Spinal cord (tissue), 10 donors: ENCODE data around the gene ORM1. TPM values are rescaled to one million over a fixed set of nuclear protein-coding genes. Genes with fewer than 3 reads are reported as not detected.

Experiments used
- DNase-seq, 6 donors: peaks; one replicate each; pipeline versions ENCODE4 v3.0.0 to v3.0.0-alpha.2; 2013 to 2015; ENCODE audit warnings: low spot score in 6 of 6, low read depth in 4 of 6
- H3K27ac ChIP-seq: one replicate; pipeline ENCODE4 v1.5.1; 2013; ENCODE audit warnings: low read depth, low read length, control low read depth
- H3K27me3 ChIP-seq: one replicate; pipeline ENCODE4 v1.6.1; 2013; ENCODE audit warnings: low read length; ENCODE audit not compliant: control insufficient read depth, insufficient read depth
- H3K36me3 ChIP-seq: one replicate; pipeline ENCODE4 v1.6.1; 2013; ENCODE audit warnings: low read length; ENCODE audit not compliant: control insufficient read depth, insufficient read depth
- H3K4me1 ChIP-seq: one replicate; pipeline ENCODE4 v1.6.1; 2013; ENCODE audit warnings: low read length; ENCODE audit not compliant: control insufficient read depth, insufficient read depth
- H3K4me3 ChIP-seq: one replicate; pipeline ENCODE4 v1.5.1; 2013; ENCODE audit warnings: low read depth, low read length, control low read depth
- H3K9me3 ChIP-seq: one replicate; pipeline ENCODE4 v1.6.1; 2013; ENCODE audit warnings: low read length; ENCODE audit not compliant: control insufficient read depth, insufficient read depth
- WGBS: methylation state at CpG from one replicate; pipeline ENCODE4 v1.1.5; 2013; ENCODE audit warnings: missing lambda C conversion rate; ENCODE audit not compliant: insufficient coverage; 5-methylcytosine and 5-hydroxymethylcytosine counted together
- polyA plus RNA-seq, 2 donors: library from polyadenylated mRNA; unstranded; fragments of 120-200 nt; gene quantifications; one replicate each; pipeline ENCODE4 v1.2.1, GENCODE V29; 2013; ENCODE audit not compliant: insufficient read length in 2 of 2
- total RNA-seq, 2 donors: library from RNA; depleted of rRNA in 1 of 2; stranded (reverse); fragments of 120-200 nt in 1 of 2; fragments of >200 nt in 1 of 2; gene quantifications; one replicate each; pipeline versions ENCODE4 v1.2.3 to v1.2.4, GENCODE V29; 2013 to 2014
- donor health status: healthy.

The ORM1 gene
- total and polyA plus RNA-seq, 4 donors: 0.72 to 5.2 TPM; not detected in 2

GRCh38 chr9:114374936-114375335, 52.0 kb downstream of the ORM1 start:
- H3K4me1 ChIP-seq: peaks cover 29% of the 10 kb centered on the region
- 72% methylated on average over 5 of the region's 9 CpGs for WGBS
- no peak overlapping the region for H3K4me3 ChIP-seq
- peaks cover 68% of the 10 kb centered on the region for H3K36me3 ChIP-seq
- H3K27me3 ChIP-seq: no peaks in the 10 kb centered on the region
- H3K27ac ChIP-seq: no peak overlapping the region
- DNase-seq: no peak
- H3K9me3 ChIP-seq: no peaks in the 10 kb centered on the region

- Histone ChIP-seq H3K27ac (no peak overlapping the region), H3K4me1 (peaks cover 23% of the 10 kb centered on the region), H3K4me3 (no peak overlapping the region), H3K36me3 (peaks cover 63% of the 10 kb centered on the region), H3K9me3 (no peaks in the 10 kb centered on the region), H3K27me3 (no peaks in the 10 kb centered on the region)
- no peak for DNase-seq
- 95% methylated on average over 6 of the region's 9 CpGs for WGBS
Observed at GRCh38 chr9:114375386-114376175, 52.7 kb downstream of the ORM1 start.

Other genes with a start within 250 kb of the ORM1 start
- gene AMBP, start 244.8 kb upstream of the ORM1 start, total RNA-seq: 1 to 10 TPM in 1 of 2 donors, not detected in 1; 1.7 TPM
- under 1 TPM in 1 of 2 donors, not detected in 1; 0.23 TPM for gene AMBP, start 244.8 kb upstream of the ORM1 start, polyA plus RNA-seq
- 1 to 10 TPM in 1 of 2 donors, under 1 TPM in 1; 0.59 to 9.0 TPM for gene KIF12, start 223.8 kb upstream of the ORM1 start, total RNA-seq
- gene KIF12, start 223.8 kb upstream of the ORM1 start, polyA plus RNA-seq: 1 to 10 TPM; 4.5 to 5.3 TPM
- gene COL27A1, start 167.6 kb upstream of the ORM1 start, total RNA-seq: 10 to 100 TPM in 1 of 2 donors, 1 to 10 TPM in 1; 8.4 to 16.9 TPM
- gene COL27A1, start 167.6 kb upstream of the ORM1 start, polyA plus RNA-seq: 10 to 100 TPM; 14.0 to 21.9 TPM
- under 1 TPM in 1 of 2 donors, not detected in 1; 0.28 TPM for gene ORM2, start 6.8 kb downstream of the ORM1 start, total RNA-seq
- under 1 TPM in 1 of 2 donors, not detected in 1; 0.29 TPM for gene ORM2, start 6.8 kb downstream of the ORM1 start, polyA plus RNA-seq
- 10 to 100 TPM in 1 of 2 donors, 1 to 10 TPM in 1; 6.7 to 15.6 TPM for gene AKNA, start 64.9 kb downstream of the ORM1 start, total RNA-seq
- 10 to 100 TPM; 13.2 to 17.3 TPM for gene AKNA, start 64.9 kb downstream of the ORM1 start, polyA plus RNA-seq
- gene WHRN, start 182.4 kb downstream of the ORM1 start, total RNA-seq: 1 to 10 TPM; 4.4 to 8.9 TPM
- gene WHRN, start 182.4 kb downstream of the ORM1 start, polyA plus RNA-seq: 10 to 100 TPM; 24.8 to 26.8 TPM